GM08714 (cell line): Measurements from ENCODE around the gene PDE11A.
"Not testable (repeated sequence)": the region's sequence is repeated elsewhere in the genome, so short reads cannot be mapped to it uniquely, and the experiment has no call there.

Experiments used
- H3K4me3 ChIP-seq: fragments of 200-500 bp; sonication (Bioruptor generic); 2 replicates; pipeline ENCODE4 v1.5.1; 2014; ENCODE audit warnings: mild to moderate bottlenecking, low read length, inconsistent platforms
- ZNF274 ChIP-seq: IDR thresholded peaks from 2 replicates; pipeline ENCODE4 v1.6.1; 2012; ENCODE audit warnings: mild to moderate bottlenecking, low read depth, low read length

The PDE11A gene

DNA sequence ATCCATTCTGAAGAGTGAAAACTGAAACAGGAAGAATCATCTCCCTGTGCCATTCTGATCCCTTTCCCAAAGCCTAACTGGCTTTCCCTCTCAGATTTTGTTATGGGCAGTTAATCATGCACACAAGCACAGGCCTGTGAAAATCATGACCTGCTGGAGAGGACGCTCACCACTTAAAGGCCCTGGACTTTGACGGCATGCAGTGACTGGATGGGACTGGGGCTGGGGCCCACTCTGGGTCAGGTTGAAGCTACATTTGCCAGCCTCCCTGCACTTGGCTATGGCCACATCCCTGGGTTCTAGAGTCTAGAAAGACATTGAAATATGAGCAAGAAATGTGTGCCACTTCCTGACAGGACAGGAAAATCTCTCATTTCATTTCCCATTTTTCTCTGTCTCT is 12.9 kb downstream of the PDE11A start:
- TF ChIP-seq ZNF274: no peak
- H3K4me3 ChIP-seq: no peak overlapping the region

DNA sequence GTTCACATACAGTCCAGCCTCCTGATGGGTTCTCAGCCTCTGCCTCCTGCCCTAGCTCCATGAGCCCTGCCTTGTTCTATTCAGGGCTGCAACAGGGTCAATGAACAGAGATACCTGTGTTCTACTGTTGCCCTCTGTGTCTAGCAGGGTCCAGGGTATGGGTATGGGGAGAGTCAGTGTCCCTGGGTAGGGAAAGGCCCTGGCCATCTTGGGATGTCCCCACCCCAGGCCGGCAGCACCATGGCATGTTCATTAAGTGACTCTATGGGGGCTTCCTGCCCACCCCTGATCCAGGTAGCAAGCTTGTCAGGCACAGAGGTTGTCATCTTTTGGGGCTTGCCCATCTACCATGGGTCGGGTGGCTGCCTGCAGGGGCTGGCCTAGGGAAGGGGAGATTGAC is 13.5 kb downstream of the PDE11A start:
- TF ChIP-seq ZNF274: no peak
- no peak overlapping the region for H3K4me3 ChIP-seq

DNA sequence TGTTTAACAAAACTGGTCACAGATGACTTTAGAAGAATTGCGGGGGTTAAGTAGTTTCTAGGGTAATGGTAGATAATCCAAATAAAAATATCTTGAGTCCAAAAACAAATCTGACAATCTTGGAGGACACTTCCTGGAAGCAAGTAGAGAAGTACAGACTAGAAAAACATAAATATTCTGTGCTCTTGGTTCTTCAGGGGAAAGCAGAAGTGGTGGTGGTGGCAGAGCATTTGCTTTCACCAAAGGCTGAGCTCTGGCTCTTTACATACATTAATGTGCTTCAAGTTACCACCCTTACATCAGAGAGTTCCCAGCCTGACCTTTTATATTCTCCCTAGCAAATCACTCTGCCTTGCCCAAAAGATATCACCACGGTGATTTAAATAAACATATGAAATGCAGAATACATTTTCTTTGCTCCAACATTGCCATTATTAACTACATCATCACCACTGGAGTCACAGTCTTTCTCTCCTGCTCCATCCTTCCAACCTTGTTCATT is 15.3 kb downstream of the PDE11A start:
- TF ChIP-seq ZNF274: no peak
- no peak overlapping the region for H3K4me3 ChIP-seq

DNA sequence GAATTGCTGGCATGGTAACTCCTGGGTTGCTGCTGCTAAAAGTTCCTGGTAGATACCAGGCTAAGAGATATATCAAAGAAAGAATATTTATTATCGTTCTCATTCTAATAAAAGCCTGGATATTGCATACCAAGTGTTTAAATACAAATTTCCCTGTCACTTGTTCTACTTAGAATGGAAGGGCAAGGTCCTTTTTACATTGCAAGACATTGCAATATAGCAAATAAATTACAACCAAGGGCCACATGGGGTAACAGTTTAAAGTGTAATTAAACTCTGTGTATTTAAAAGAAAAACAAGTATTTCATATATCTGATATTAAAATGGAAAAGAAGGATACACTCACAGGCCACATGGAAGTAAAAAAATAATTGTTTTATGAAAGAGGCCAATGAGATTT is 16.2 kb downstream of the PDE11A start:
- no peak for TF ChIP-seq ZNF274

DNA sequence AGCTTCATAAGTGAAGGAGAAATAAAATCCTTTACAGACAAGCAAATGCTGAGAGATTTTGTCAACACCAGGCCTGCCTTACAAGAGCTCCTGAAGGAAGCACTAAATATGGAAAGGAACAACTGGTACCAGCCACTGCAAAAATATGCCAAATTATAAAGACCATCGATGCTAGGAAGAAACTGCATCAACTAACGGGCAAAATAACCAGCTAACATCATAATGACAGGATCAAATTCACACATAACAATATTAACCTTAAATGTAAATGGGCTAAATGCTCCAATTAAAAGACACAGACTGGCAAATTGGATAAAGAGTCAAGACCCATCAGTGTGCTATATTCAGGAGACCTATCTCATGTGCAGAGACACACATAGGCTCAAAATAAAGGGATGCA is 21.3 kb downstream of the PDE11A start:
- H3K4me3 ChIP-seq: not testable (repeated sequence)

More for the DNA sequence above, 16.2 kb downstream of the PDE11A start:
- H3K4me3 ChIP-seq: no peak overlapping the region

DNA sequence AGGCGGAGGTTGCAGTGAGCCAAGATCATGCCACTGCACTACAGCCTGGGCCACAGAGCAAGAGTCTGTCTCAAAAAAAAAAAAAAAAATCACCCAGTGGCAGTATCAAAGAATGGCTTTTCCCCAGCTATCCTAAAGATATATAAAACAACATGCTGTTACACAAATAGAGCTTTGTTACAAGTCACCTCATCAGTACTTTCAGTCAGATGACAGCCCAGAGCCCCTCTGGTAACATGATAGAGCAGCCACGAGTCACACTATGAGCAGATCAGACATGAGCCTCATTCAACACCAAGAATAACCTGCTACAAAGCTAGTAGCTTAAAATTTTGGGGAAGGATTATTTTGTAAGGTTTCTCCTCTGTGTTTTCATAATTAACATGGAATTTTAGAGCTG is 25.2 kb downstream of the PDE11A start:
- TF ChIP-seq ZNF274: no peak
- H3K4me3 ChIP-seq: no peak overlapping the region

DNA sequence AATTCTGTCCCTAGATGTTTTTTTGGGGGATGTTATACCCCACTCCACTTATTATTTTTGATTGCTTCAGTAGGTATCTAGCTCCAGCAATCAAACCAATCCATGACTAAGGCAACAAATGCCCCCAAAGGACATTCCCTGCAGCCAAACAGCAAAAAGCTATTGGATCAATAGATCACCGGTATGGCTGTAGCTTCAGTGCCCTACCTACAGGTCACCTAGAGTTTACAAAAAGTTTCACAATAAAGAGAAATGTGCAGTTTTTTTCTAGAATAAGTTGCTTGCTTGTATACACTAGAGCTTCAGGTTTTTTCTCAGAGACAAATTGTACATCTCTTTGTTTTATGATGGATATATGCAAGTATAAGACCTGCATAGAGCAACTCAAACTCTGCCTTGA is 27.7 kb downstream of the PDE11A start:
- TF ChIP-seq ZNF274: no peak
- H3K4me3 ChIP-seq: no peak overlapping the region

DNA sequence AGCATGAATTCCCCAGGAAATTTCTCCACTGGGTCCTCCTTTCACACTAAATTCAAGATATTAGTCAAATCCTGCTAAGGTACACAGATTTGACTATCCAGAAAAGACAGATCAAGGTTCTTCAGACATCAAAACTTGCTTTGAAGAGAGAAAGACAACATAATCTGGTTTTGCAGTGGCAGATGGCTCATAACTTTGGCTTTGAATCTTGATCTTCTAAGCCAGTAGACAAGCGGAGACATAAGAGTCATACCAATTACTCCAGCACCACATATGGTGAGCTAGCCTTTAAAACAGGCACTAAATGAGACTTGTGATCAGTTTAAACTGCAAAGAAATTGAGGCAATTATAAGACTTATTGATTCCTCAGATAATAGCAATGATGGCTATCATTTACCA is 29.3 kb downstream of the PDE11A start:
- no peak for TF ChIP-seq ZNF274

DNA sequence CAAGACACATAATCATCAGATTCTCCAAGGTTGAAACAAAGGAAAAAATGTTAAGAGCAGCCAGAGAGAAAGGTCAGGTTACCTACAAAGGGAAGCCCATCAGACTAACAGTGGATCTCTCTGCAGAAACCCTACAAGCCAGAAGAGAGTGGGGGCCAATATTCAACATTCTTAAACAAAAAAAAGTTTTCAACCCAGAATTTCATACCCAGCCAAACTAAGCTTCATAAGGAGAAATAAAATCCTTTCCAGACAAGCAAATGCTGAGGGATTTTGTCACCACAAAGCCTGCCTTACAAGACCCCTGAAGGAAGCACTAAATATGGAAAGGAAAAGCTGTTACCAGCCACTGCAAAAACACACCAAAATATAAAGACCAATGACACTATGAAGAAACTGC is 39.0 kb downstream of the PDE11A start:
- H3K4me3 ChIP-seq: not testable (repeated sequence)

More for the DNA sequence above, 29.3 kb downstream of the PDE11A start:
- H3K4me3 ChIP-seq: no peak overlapping the region

GRCh38 chr2:178029342-178029741 is 43.2 kb downstream of the PDE11A start:
- no peak for TF ChIP-seq ZNF274
- no peak overlapping the region for H3K4me3 ChIP-seq

DNA sequence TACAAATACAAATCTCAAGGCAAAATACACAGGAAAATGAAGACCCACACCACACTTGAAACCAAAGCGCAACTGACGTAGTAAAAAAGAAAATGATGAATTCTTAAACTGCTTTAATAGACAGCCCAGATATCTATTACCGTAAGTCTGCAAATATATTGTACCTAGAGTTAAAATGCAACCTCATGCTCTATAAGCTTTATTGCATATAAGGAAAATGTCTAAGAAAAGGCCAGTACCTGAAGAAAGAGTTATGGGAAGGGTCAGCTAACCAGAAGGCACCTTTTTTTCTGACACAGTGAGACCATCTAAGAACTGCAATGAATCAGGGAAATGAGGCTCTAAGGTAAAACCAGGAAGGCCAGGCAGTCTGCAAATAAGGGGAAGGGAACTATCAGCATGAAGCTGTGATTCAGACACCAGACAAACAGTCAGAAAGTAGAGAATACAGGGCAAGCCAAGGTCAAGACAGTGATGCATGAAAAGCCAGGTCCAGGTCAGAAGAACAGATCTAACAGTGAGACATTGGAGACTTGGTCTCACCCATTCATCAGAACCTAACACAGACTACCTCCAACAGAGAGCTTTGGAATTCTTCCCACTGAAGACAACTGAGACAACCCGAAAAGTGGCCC is 46.9 kb downstream of the PDE11A start:
- no peak for TF ChIP-seq ZNF274
- H3K4me3 ChIP-seq: no peak overlapping the region

DNA sequence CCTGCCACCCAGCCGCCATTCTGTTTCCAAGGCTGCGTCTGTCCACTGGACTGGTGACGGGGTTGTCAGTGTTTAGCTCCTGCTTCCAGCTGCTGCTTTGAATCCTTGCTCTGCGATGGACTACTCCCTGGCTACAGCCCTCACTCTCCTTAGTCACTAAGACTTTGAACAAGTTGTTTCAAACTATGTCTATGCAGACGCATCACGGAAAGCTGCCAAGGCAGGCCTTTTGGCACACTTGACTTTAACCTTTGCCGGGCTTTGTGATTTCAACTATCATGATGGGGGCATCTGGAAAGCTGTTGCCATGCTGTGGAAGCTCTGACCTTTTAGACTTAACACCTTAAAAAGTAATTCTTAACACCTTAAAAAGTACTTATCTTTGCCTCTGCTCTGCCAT is 54.4 kb downstream of the PDE11A start:
- H3K4me3 ChIP-seq: no peak overlapping the region
- TF ChIP-seq ZNF274: no peak

DNA sequence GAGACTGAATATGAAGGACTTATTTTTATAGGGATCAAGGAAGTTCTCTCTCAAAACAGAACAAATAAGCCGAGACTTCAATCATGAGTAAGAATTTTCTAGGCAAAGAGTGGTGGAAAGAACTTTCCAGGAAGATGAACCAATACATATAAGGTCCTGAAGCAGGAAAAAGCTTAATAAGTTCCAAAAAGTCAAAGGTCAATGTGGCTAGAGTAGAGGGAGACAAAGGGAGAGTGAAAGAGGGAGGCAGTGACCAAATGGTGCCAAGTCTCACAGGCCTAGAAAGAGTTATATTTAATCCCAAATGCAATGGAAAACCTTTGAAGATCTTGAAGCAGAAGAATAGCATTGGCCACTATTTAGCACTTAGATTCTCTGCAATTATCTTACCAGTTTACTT is 56.0 kb downstream of the PDE11A start:
- H3K4me3 ChIP-seq: no peak overlapping the region
- no peak for TF ChIP-seq ZNF274

DNA sequence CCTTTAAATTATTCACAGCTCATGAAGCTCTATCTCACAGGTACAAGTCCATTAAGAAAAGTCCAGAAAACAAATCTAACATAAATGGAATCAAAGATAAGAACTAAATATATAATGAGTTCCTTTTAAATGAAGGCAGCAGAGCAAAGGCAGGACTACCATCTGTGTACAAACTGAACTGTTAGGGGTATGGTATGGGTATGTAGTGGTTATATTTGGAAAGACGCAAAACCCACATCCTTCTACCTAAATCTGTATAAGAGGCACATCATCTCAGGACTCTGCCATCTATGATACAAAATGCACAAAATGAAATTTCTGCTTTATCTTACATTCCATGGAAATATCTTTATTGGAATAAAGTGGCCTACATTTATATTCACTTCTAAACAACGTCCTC is 59.9 kb downstream of the PDE11A start:
- no peak overlapping the region for H3K4me3 ChIP-seq
- TF ChIP-seq ZNF274: no peak

GRCh38 chr2:178009813-178010212 is 62.8 kb downstream of the PDE11A start:
- no peak overlapping the region for H3K4me3 ChIP-seq
- TF ChIP-seq ZNF274: no peak

- H3K4me3 ChIP-seq: no peak overlapping the region
- no peak for TF ChIP-seq ZNF274
Observed at GRCh38 chr2:178008636-178009289, 63.8 kb downstream of the PDE11A start.
